Suprapubic skin (tissue), 4 donors: ENCODE results near the gene EIF3A. TPM values are rescaled to one million over a fixed set of nuclear protein-coding genes. Genes with fewer than 3 reads are reported as not detected.
A peak's percentile ranks its signal among the peaks of the same experiment; 100 is the strongest.
"Not testable (repeated sequence)": the region's sequence is repeated elsewhere in the genome, so short reads cannot be mapped to it uniquely, and the experiment has no call there.

Experiments
- DNase-seq, 2 donors: peaks; one replicate each; pipeline ENCODE4 v3.0.0-alpha.2; 2019; ENCODE audit warnings: low spot score in 2 of 2
- H3K27ac ChIP-seq: fragments of 200-600 bp; sonication (generic); one replicate; pipeline ENCODE4 v1.5.1; 2019
- H3K27me3 ChIP-seq: fragments of 200-600 bp; sonication (generic); one replicate; pipeline ENCODE4 v1.5.1; 2019
- H3K36me3 ChIP-seq: fragments of 200-600 bp; sonication (generic); one replicate; pipeline ENCODE4 v1.5.1; 2019
- H3K4me1 ChIP-seq: fragments of 200-600 bp; sonication (generic); one replicate; pipeline ENCODE4 v1.5.1; 2019
- H3K4me3 ChIP-seq: fragments of 200-600 bp; sonication (generic); one replicate; pipeline ENCODE4 v1.5.1; 2019; ENCODE audit warnings: mild to moderate bottlenecking
- H3K9me3 ChIP-seq: fragments of 200-600 bp; sonication (generic); one replicate; pipeline ENCODE4 v1.5.1; 2019
- EP300 ChIP-seq: sonication (generic); formaldehyde crosslinking; IDR thresholded peaks from one replicate; pipeline ENCODE4 v1.6.1; 2017; ENCODE audit warnings: antibody characterized with exemption
- POLR2A ChIP-seq, 2 donors: fragments of 450-650 bp; IDR thresholded peaks; one replicate each; pipeline ENCODE4 v1.6.1; 2017; ENCODE audit warnings: antibody characterized with exemption in 2 of 2, mild to moderate bottlenecking in 2 of 2, moderate library complexity in 2 of 2
- POLR2AphosphoS5 ChIP-seq, 3 donors: sonication (generic); formaldehyde crosslinking; IDR thresholded peaks; one replicate each; pipeline ENCODE4 v1.6.1; 2017; ENCODE audit warnings: antibody characterized with exemption in 3 of 3
- WGBS: methylation state at CpG from one replicate; pipeline ENCODE4 v1.1.5; 2018; 5-methylcytosine and 5-hydroxymethylcytosine counted together
- total RNA-seq, 4 donors: library from RNA; depleted of rRNA; stranded (reverse); fragments of >200 nt; gene quantifications; one replicate each; pipeline ENCODE4 v1.1.0, GENCODE V29; 2016
- TF ChIP-seq, protein P1 (sequence below), 2 donors: fragments of 200-600 bp in 1 of 2; fragments of 450-650 bp in 1 of 2; sonication (generic) in 1 of 2; IDR thresholded peaks; one replicate each; pipeline ENCODE4 v1.5.1; 2016 to 2019; ENCODE audit warnings: antibody characterized with exemption in 2 of 2, mild to moderate bottlenecking in 1 of 2, moderate library complexity in 1 of 2

The EIF3A gene
- total RNA-seq, 4 donors from 2014 or later, result 116 to 148 (median 123) TPM

DNA sequence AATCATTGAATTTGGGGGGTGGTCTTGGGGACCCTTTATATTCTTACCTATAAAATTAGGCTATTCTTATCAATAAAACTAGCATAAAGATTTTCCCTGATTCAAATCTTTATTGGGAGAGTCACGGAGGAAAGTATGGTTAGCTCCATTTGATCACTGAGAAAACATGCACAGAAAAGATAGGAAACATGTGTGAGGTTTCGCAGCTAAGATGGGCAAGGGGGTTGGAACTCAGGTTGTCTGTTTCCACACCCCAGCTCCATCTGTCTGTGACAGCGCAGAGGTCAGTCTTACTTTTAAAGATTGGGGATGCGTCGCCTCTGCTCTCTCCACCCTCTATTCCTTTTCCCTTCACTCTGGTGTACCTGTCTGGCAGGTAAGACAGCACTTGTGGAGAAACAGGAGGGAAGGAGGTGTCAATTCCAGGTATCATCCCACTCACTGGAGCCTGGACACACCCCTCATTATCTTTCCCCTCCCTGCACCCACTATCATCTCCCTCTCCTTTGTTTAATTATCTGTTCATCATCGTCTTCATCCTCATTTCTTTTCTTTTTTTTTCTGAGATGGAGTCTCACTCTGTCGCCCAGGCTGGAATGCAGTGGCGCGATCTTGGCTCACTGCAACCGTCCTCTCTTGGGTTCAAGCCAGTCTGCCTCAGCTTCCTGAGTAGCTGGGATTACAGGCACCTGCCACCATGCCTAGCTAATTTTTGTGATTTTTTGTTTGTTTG, 20.9 kb upstream of the EIF3A start:
- DNase-seq, result no peak
- H3K27me3 ChIP-seq, result no peaks in the 10 kb centered on the region
- no peak overlapping the region for H3K4me3 ChIP-seq
- TF ChIP-seq EP300 (no peak), POLR2AphosphoS5 (IDR thresholded peaks at IDR 0.05) (no peak), POLR2A (IDR thresholded peaks at IDR 0.05) (no peak)
- TF ChIP-seq, protein P1, sequence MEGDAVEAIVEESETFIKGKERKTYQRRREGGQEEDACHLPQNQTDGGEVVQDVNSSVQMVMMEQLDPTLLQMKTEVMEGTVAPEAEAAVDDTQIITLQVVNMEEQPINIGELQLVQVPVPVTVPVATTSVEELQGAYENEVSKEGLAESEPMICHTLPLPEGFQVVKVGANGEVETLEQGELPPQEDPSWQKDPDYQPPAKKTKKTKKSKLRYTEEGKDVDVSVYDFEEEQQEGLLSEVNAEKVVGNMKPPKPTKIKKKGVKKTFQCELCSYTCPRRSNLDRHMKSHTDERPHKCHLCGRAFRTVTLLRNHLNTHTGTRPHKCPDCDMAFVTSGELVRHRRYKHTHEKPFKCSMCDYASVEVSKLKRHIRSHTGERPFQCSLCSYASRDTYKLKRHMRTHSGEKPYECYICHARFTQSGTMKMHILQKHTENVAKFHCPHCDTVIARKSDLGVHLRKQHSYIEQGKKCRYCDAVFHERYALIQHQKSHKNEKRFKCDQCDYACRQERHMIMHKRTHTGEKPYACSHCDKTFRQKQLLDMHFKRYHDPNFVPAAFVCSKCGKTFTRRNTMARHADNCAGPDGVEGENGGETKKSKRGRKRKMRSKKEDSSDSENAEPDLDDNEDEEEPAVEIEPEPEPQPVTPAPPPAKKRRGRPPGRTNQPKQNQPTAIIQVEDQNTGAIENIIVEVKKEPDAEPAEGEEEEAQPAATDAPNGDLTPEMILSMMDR (IDR thresholded peaks at IDR 0.05), result no peak
- peaks cover 49% of the 10 kb centered on the region for H3K4me1 ChIP-seq
- H3K36me3 ChIP-seq, result no peaks in the 10 kb centered on the region
- no peaks in the 10 kb centered on the region for H3K9me3 ChIP-seq
- 31% methylated on average over 10 of the region's 10 CpGs for WGBS
- peak overlapping the region; percentile 83 for H3K27ac ChIP-seq

DNA sequence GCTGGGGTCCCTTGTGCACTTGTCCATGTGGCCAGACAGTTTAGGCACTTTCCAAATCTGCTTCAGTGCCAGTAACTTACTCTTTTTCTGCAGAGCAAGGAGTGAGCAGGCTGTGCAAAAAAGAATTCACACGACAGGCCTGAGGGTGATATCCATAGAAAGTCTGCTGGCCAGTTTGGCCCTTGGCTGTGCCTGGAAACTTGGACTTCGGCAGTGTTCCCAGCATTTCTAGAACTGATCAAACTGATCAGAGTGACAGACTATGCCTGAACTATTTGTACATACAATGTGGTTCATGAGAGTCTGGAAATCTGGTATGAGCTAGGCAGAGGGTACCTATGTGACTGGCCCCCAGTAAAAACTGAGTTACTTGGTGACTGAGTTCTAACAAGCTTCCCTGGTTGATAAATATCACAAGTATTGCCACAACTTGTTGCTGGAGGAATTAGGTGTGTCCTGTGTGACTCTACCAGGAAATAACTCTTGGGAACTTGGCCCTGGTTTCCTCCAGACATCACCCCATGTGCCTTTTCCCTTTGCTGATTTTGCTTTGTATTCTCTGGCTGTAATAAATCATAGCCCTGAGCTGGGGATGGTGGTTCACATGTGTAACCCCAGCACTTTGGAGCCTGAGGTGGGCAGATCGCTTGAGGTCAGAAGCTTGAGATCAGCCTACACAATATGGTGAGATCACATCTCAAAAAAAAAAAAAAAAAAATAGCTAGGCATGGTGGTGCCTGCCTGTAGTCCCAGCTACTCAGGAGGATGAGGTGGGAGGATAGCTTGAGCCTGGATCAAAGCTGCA, 20.0 kb upstream of the EIF3A start:
- H3K36me3 ChIP-seq, result no peaks in the 10 kb centered on the region
- H3K4me3 ChIP-seq, result no peak overlapping the region
- H3K4me1 ChIP-seq, result peaks cover 47% of the 10 kb centered on the region
- H3K9me3 ChIP-seq, result no peaks in the 10 kb centered on the region
- no peaks in the 10 kb centered on the region for H3K27me3 ChIP-seq
- DNase-seq, result no peak
- H3K27ac ChIP-seq, result peak overlapping the region; percentile 83
- WGBS, result 40% methylated on average over 3 of the region's 3 CpGs
- TF ChIP-seq, protein P1 (IDR thresholded peaks at IDR 0.05), result no peak
- TF ChIP-seq POLR2AphosphoS5 (IDR thresholded peaks at IDR 0.05) (no peak), POLR2A (IDR thresholded peaks at IDR 0.05) (no peak), EP300 (no peak)

DNA sequence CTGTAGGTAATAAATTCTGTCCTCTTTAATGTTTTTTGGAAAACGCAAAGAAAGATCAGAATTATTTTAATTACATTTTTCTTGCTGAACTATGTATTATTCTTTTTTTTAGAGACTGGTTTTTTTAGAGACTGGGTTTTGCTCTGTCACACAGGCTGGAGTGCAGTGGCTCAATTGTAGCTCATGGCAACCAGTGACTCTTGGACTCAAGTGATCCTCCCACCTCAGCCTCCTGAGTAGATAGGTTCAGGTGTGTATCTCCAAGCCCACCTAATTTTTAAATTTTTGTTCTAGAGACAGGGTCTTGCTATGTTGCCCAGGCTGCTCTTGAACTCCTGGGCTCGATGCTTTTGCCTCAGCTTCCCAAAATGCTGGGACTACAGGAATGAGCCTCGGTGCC, 18.0 kb upstream of the EIF3A start:
- no peaks in the 10 kb centered on the region for H3K36me3 ChIP-seq
- WGBS, result 93% methylated on average over 3 of the region's 3 CpGs
- no peaks in the 10 kb centered on the region for H3K9me3 ChIP-seq
- DNase-seq, result no peak
- peaks cover 34% of the 10 kb centered on the region for H3K4me1 ChIP-seq
- no peak overlapping the region for H3K4me3 ChIP-seq
- no peak overlapping the region for H3K27ac ChIP-seq
- H3K27me3 ChIP-seq, result no peaks in the 10 kb centered on the region
- no peak for TF ChIP-seq EP300
- no peak for TF ChIP-seq POLR2AphosphoS5 (IDR thresholded peaks at IDR 0.05)
- TF ChIP-seq, protein P1 (IDR thresholded peaks at IDR 0.05), result no peak
- no peak for TF ChIP-seq POLR2A (IDR thresholded peaks at IDR 0.05)

DNA sequence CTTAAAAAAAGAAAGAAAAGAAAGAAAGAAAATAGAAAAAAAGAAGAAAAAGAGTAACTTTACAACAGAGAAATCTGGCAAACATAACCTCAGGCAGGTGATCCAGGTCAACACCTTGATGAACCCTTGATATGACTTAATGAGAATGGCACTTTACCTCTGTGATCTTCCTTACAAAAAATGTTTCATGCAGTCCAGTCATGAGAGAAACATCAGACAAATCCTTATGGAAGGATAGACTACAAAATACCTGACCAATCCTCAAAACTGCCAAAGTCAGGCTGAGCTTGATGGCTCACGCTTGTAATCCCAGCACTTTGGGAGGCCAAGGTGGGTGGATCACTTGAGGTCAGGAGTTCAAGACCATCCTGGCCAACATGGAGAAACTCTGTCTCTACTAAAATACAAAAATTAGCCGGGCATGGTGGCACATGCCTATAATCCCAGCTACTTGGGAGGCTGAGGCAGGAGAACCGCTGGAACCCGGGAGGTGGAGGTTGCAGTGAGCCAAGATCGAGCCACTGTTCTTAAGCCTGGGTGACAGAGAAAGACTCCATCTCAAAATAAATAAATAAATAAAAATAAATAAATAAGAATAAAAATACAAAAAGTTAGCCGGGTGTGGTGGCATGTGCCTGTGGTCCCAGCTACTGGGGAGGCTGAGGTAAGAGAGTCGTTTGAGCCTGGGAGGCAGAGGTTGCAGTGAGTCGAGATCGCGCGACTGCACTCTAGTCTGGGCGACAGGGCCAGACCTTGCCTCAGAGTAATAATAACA, 16.2 kb upstream of the EIF3A start:
- H3K27me3 ChIP-seq, H3K4me3 ChIP-seq, H3K9me3 ChIP-seq, H3K27ac ChIP-seq, H3K36me3 ChIP-seq: not testable (repeated sequence)
- DNase-seq, result peak in 1 of 2 donors; percentile 8
- H3K4me1 ChIP-seq, result peaks cover 20% of the 10 kb centered on the region
- 91% methylated on average over 12 of the region's 12 CpGs for WGBS

DNA sequence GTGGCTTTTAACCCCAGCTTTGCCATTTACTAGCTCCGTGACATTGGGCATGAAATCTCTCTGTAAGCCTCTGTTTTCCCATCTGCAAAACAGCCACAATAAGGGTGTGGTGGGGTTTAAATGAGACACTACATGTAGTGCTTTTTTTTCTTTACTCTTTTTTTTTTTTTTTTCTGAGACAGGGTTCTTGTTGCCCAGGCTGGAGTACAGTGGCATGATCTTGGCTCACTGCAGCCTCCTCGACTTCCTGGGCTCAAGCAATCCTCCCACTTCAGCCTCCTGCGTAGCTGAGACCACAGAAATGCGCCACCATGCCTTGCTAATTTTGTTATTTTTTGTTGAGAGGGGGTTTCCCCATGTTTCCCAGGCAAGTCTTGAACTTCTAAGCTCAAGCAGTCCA, 15.0 kb upstream of the EIF3A start:
- H3K4me1 ChIP-seq, result peaks cover 8% of the 10 kb centered on the region
- no peaks in the 10 kb centered on the region for H3K9me3 ChIP-seq
- no peaks in the 10 kb centered on the region for H3K27me3 ChIP-seq
- no peaks in the 10 kb centered on the region for H3K36me3 ChIP-seq
- WGBS, result 81% methylated on average over 4 of the region's 4 CpGs
- TF ChIP-seq EP300 (no peak), POLR2AphosphoS5 (IDR thresholded peaks at IDR 0.05) (no peak), POLR2A (IDR thresholded peaks at IDR 0.05) (no peak)
- TF ChIP-seq, protein P1 (IDR thresholded peaks at IDR 0.05), result no peak
- no peak for DNase-seq
- no peak overlapping the region for H3K4me3 ChIP-seq
- H3K27ac ChIP-seq, result no peak overlapping the region
